Tibial nerve (tissue), 4 donors: Measurements from ENCODE around the gene JAML.

Experiments
- CTCF ChIP-seq, 5 experiments: fragments of 200-600 bp in 3 of 5; fragments of 450-650 bp in 2 of 5; sonication (generic) in 3 of 5; IDR thresholded peaks; one replicate each; pipeline ENCODE4 v1.5.1; 2016 to 2019; ENCODE audit warnings: antibody characterized with exemption in 5 of 5, mild to moderate bottlenecking in 3 of 5, moderate library complexity in 2 of 5
- EP300 ChIP-seq, 2 donors: sonication (generic); formaldehyde crosslinking; IDR thresholded peaks; one replicate each; pipeline ENCODE4 v1.6.1; 2017; ENCODE audit warnings: antibody characterized with exemption in 2 of 2, mild to moderate bottlenecking in 1 of 2

- TF ChIP-seq EP300 (IDR thresholded peaks at IDR 0.05): no peak
- no peak for TF ChIP-seq CTCF (IDR thresholded peaks at IDR 0.05)
These were observed 4.5 kb upstream of the JAML start for GRCh38 chr11:118229274-118229847.
